PC-3 (cell line): ENCODE measurements around the gene CTNNA2.

Experiments
- EZH2phosphoT487 ChIP-seq: fragments of 300-600 bp; sonication (generic); IDR thresholded peaks from 2 replicates; pipeline ENCODE4 v1.6.1; 2018; ENCODE audit warnings: mild to moderate bottlenecking, antibody characterized with exemption, low read length, borderline replicate concordance
- TF ChIP-seq, protein P1 (sequence below): fragments of 300-600 bp; sonication (generic); conservative IDR thresholded peaks from 2 replicates; pipeline ENCODE4 v1.5.1; 2017; ENCODE audit warnings: antibody characterized with exemption, low read depth, mild to moderate bottlenecking, low read length

DNA sequence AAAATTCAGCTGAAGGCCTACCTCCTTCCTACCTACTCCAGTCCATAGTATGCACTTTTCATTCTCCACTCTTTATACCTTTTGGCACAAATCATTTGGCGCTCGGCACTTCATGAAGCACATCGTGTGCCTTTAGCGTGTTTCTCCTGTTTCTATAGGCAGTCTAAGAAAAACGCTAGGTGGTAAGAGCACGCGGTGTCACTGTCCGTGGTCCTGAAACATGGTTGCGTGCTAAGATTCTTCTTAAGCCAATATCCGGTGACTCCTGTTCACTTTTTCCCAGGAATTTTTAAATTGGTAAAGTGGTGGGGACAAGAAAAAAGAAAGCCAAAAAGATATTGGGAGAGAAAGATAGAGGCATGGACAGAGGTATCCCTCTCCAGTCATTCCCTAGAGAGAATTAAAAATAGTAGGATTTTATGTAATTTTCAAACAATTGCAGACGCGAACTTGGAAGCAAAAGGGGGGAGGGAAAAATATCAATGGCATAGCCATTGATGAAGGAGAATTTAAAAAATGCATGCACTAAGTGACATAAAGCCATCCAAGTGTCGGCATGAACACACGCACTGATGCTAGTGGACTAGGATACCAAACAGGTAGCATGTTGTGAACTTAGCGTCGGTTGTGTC lies 1.4 kb upstream of the CTNNA2 start:
- TF ChIP-seq, protein P1, sequence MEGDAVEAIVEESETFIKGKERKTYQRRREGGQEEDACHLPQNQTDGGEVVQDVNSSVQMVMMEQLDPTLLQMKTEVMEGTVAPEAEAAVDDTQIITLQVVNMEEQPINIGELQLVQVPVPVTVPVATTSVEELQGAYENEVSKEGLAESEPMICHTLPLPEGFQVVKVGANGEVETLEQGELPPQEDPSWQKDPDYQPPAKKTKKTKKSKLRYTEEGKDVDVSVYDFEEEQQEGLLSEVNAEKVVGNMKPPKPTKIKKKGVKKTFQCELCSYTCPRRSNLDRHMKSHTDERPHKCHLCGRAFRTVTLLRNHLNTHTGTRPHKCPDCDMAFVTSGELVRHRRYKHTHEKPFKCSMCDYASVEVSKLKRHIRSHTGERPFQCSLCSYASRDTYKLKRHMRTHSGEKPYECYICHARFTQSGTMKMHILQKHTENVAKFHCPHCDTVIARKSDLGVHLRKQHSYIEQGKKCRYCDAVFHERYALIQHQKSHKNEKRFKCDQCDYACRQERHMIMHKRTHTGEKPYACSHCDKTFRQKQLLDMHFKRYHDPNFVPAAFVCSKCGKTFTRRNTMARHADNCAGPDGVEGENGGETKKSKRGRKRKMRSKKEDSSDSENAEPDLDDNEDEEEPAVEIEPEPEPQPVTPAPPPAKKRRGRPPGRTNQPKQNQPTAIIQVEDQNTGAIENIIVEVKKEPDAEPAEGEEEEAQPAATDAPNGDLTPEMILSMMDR: no peak
- no peak for TF ChIP-seq EZH2phosphoT487
